GM19328 (cell line): Measurements from ENCODE around the gene CAPN11.
A peak's percentile ranks its signal among the peaks of the same experiment; 100 is the strongest.

Source experiments
- ATAC-seq: cut with Tn5 transposase; IDR thresholded peaks from one replicate; pipeline ENCODE4 v1.9.1; 2021; ENCODE audit warnings: mild to moderate bottlenecking, moderate library complexity; ENCODE audit not compliant: unreplicated experiment

Gene CAPN11

DNA sequence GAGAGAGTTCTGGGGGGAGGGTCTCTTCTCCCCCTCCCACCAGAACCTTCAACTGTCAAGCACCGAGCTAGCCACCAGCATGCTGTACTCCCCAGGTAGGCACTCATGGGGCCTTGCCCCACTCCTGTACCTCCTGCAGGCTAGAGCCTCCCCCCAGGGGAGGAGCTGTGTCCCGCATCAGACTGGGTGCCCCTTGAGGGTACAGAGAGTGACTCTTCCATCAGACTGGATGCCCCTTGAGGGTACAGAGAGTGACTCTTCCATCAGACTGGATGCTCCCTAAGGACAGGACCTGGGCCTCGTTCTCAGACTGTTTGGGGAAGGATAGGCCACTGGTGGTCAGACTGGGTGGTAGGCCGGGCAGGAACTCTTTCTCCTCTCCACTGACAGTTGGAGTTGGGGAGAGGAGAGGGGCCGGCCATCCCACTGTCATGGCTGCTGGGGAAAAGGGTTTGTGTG is at the start of gene CAPN11:
TSS of gene CAPN11 (plus strand) at position 51 of the 459 bp plus-strand sequence. CDS start at position 80, 29 bp downstream.
- no peak for ATAC-seq

DNA sequence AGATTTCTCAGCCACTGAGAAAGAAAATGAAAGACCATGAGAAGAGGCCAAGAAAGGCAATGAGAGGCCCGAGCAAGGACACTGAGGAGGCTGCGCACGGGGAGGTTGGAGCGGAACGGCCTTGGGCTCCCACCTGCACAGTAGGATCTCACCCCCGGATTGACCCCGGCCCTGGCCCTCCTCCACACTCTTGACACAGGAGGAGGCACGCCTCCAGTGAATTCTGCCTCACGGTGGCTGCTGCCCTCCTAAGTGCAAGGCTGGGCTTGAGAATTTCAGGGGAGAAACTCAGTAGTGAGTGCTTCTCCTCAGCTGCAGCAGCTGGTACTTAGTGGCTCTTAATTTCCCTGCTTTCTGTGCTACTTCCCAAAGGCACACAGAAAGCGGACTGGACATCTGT is 49.4 kb upstream of the CAPN11 start:
- ATAC-seq, result no peak

DNA sequence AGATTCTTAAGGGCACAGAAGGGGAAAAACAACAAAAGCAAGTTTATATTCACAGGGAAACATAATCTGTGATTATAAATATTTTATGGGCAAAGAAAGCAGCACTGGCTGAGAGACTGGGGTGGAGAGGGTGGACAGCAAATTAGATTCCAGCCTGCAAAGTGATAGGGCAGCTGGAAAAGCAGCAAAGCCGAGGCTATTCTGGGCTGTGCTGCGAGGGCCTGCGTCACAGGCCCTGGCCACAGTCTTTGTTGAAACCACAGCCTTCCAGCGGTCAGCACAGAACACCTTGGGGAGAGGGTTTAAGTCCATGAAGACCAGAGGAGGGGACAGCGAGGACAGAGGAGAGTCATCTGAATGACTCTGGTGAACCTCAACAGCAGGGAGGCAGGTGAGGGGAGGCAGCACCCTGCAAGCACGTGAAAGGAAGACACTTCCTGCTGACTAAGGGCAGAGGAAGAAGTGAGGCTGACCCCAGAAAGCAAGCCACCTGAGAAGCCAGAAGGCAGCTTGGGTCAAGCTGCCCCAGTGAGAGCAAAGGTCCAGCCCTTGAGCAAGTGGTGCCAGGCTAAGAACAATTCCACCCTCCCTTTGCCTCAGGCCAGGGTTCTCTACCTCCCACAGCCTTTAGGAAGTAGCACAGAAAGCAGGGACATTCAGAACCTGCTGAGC is 48.5 kb upstream of the CAPN11 start:
- ATAC-seq, result no peak

DNA sequence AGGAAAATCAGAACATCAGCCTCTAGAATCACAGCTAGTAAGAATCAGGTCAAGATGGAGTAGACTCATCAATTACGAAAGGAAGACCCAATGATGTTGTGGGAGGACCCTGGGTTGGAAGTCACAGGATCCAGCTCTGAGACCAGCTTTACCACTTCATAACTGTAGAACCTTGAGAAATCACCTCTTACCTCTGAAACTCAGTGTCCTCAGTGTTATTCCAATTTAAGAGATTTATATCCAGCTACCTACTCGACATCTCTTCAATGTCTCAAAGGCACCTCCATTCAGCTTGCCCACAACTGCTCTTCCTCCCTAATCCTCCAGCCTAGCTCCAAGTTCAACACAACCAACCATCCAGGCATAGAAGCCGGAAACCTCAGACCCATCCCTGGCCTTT is 47.7 kb upstream of the CAPN11 start:
- ATAC-seq, result no peak

DNA sequence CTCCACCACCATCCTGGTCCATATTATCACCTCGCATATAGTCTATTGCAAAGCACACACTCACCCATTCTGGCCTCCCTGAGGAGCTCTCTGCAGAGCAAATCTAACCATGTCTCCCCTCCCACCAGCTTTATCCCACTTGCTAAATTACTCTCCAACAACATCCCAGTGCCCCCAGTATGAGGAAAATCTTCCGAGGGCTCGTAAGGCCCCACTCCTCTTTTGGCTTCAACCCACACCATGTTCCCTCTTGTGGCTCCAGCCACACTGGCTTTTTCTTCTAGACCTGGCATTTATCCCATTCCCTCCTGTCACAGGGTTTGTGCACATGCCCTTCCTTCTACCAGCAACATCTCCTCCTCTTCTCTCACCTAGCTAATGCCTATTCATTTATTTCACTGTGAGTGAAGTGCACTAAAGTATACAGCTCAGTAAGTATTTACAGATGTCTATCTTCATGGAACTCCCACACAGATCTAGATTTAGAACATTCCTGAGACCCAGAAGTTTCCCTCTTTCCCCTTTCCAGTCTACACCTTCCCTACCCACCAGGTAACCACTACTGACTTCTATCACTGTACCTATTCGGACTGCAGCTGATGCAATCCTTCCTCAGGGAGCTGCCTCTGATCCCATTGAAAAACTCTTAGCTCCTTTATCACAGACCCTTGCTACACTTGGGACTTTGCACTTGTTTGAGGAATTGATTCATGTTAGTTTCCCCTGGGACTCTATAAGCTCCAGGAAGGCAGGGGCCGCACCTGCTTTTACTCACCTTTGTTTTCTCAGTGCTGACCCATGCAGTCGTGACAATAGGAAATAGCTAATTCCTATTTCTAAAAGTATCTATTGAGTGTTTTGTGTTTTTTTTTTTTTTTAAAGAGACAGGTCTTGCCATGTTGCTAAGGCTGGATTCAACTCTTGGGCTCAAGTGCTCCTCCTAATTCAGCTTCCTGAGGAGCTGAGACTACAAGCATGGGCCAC is 46.9 kb upstream of the CAPN11 start:
- ATAC-seq, result no peak

DNA sequence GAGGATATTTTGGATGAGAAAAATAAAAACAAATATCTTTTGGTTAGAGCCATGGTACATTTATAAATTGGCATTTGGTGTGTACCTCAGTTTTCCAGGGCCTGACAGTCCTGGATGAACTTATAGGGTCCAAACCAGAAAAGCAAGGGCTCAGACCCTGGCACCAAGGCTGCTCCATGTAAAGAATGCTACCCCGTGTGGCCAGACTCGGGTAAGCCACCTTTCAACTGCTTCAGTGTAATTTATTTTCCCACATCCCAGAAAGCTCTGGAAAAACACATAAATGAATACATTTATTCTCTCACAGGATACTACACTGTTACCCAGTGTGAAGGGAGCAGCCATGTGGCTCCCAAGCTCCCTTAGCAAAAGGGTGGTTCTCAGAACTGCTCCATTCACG is 45.2 kb upstream of the CAPN11 start:
- ATAC-seq, result no peak

DNA sequence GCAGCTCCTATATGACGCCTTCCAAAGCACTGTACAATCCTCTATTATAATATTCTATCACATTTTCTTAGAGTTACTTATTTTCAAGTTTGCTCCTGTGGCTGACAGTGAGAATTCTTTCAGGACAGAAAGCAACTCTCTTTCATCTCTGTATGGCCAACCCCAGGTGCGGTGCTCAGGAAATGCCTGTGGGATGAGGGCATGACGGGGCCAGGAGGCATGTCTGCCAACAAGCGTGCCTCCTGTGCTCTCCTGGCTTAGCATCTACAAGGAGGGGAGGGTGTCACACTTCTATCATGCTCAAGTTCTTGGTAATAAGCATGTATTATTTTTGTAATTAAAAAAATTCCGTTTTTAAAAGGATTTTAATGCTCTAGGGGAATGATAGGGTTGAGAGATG is 42.8 kb upstream of the CAPN11 start:
- no peak for ATAC-seq

DNA sequence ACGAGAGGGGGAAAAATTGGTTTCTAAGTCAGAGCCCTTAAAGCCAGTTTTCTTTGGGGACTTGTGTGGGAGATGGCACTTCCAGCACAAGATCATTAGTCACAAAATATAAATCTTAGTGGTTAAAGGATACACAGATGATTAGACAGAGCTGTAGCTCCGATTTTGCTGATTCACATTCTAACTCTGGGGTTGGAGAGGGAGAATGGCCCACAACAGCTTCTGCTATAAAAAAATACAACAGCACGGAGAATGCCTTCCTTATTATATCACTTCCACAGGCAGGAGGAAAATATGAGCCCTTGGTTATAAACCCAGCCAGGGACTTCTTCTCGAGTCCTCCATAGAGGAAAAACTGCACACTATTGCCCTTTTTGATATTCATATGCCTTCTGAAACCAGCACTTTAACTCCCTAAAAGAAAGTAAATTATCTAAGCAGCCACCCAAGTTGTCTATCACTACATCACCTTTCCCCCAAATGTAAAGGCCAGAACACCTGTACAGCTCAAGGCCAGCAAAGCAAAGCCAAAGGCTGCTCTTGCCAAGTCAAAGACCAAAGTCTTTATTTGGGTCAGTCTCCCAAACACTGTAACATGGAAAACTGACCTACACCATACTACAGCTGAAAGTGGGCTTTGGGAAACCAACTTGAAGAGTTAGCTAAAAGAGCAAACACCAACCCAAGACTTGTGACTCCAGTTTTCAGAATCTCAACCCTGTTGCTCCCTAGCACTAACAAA is 41.8 kb upstream of the CAPN11 start:
- no peak for ATAC-seq

DNA sequence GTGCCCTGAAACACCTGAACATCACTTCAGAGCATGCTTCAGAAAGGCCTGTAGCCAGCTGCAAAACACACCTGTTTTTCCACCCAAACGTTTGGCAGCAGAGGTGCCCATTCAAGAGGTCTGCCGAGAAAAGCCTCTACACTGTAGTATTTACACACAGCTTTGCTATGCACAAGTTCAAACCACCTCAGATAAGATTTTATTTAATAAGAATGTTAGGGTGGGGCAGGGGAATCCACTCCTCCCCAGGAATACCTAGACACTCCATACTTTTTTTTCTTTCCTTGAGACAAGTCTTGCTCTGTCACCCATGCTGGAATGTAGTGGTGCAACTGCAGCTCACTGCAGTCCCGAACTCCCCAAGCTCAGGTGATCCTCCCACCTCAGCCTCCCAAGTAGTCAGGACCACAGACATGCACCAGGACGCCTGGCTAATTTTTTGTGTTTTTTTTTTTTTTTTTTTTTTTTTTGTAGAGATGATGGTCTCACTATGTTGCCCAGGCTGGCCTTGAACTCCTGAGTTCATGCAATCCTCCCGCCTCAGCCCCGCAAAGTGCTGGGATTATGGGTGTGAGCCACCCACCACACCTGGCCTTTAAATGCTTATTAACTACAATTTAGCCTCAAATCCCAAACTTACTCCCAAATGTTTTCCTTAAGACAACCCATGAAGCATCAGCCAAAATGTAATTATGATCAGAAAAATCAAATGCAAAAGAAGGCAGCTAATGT is 41.1 kb upstream of the CAPN11 start:
- ATAC-seq, result no peak

DNA sequence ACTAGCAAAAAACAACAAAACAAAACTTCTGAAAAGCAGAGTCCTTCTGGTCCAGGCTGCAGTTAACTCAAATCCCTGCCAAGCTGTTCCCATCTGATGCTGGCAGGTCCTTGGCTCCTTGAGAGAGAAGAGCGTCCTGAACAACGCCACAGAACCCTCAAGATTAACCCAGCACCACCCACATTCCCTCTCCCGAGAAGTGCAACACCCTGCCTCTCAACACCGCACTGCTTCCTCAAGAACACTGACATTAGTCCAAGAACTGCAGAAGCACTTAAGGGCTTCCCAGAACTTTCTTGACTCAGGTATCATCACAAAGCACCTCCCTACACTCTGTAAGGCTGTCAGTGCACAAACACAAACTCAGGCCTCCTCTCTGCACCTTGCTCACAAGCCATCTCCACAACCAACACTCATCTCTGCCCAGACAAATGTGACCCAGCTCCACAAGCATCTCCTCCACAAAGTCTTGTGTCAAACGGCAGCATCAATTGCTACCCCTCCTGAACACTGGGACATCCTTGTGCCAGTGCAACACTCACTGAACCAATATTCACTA is 38.8 kb upstream of the CAPN11 start:
- no peak for ATAC-seq

DNA sequence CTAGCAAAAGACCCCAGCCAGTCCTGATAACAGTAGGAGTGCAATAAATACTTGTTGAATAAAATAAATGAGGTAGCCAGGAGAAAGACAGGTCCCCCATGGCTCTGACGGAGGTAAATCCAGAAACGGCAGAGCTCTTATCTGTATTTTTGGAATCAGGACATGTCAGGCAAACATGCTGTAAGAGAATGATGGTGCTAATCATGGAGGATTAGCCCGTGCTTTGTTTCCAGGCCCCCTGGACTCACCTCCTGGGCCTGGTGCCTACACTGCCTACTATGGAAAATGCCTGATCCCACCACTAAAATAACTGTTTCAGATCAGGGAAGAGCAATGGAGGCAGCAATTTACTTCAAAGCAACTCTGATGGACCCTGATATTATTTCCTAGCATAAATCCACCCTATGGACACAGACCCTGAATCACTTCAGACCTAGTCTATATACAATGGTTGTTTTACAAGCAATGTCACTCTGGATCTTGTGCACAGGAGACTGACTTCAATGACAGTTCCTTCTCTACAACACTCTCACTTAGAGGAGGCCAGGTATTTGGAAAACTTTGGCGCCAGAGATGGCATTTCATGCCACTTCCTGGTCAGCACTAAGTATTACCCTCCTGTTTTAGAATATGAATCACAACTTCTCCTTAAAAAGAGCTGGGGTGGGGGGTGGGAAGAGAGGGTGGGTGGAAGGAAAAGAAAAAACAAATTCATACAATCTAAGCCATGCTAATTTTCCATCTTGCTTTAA is 37.8 kb upstream of the CAPN11 start:
- no peak for ATAC-seq

DNA sequence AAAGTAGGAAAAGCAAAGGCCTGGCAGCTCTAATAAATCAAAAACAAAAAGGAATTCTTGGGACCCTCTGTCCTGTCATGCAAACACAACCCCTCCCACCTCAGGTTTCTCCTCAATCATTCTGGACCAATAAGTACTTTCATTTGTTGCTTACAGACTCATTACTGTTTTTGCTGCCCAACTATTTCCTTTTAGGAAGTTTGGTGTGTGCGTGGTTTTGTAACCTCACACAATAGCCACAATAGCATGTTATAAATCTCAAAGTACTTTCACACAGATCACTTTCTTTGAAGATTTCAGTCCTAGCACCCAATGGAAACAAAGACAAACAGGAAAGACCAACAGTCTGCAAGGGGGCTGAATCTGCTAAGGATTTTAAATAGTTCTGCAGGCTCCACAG is 35.8 kb upstream of the CAPN11 start:
- no peak for ATAC-seq

DNA sequence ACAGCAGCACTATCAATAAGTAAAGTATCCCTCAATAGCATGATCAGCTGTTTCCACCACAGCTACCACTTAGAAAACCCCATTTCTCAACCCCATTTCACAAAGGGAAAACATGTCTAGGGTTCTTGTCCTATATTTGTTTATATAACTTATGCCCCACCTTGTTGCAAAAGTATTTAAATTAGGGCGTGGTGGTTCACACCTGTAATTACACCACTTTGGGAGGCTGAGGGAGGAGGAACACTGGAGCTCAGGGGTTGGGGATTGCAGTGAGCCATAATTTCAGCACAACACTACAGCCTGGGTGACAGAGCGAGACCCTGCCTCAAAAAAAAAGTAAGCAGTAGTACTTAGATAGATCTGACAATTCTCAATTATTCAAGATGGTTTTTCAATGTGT is 35.1 kb upstream of the CAPN11 start:
- ATAC-seq, result no peak

DNA sequence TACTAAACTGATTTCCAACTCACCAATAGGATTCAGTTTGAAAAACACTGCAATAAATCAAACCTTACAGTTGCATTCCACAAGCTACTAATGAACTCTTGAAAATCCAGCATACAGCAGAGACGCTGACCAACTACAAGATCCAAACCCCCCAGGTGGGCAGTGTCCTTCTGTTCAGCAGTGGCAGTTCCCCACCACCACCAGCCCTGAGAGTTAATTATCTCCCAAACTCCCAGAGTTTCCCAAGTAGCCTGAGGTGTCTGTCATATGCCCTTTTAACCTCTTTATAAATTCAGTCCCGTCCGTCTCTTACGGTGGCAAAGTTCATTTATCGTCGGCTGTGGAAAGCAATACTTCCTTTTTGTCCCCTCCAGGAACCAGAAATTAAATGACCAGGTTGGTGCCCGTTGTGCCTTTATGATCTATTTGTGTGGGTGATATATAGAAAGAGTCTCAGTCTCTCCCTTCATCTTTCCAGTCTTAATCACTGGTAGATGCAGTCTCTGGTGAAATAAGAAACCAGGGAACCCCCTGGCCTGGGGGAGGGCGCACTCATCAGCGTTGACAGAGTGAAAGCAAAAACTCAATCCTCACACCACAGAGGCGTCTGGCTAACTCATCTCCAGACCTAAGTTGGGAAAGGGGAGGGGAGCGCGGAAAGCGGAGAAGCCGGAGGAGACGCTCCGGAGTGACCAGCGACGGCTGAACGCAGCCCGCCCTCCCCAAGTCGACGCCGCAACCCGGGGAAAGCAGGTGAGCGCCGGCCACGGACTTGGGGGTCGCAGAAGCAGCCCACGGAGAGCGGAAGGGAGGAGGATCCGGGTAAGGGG is 32.1 kb upstream of the CAPN11 start:
- ATAC-seq, result no peak

DNA sequence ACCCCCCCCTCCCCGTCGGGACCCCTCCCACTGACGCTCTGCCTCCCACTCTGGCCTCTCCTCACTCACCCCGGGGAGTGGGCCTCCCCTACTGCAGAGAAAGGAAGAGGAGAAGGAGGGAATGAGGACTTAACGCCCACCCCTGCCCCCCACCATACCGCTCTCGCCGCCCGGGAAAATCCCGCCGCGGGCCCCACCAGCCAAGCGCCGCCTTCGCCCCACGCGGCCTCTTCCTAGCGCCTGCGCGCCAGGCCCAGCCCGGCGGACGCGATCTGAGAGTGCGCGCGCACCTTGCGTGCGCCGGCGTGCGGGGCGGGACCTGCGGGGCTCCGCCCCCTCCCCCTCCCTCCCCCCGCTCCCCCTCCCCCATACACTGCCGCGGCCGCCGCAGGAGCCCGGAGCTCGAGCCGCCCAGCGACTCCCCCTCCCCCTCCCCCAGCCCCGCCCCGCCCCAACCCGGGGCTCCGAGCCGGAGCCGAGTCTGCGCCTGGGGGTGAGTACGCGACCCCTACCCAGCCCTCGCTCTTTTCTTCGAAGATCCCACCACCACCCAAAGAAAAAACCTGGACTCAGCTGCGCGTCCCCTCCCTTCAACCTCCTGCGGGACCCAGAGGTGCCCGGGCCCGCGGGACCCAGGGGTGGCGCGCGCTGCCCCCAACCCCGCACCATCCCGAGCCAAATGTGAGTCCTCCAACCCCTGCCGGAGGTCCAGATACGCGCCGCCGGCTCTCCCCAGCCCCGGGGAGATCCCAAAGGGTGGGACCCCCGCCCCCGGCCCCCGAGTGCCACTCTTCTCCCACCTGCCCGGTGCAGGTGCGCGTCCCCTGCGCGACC is 31.2 kb upstream of the CAPN11 start, which contains the start of the genes MRPL14 and TMEM63B:
TSS of gene MRPL14 (minus strand) at position 267 of the 834 bp plus-strand sequence. CDS start 10,841 bp downstream, outside the sequence.
TSS of gene TMEM63B (plus strand) at position 369 of the 834 bp plus-strand sequence. CDS start 7,031 bp downstream, outside the sequence.
- ATAC-seq, result peak; percentile 70

DNA sequence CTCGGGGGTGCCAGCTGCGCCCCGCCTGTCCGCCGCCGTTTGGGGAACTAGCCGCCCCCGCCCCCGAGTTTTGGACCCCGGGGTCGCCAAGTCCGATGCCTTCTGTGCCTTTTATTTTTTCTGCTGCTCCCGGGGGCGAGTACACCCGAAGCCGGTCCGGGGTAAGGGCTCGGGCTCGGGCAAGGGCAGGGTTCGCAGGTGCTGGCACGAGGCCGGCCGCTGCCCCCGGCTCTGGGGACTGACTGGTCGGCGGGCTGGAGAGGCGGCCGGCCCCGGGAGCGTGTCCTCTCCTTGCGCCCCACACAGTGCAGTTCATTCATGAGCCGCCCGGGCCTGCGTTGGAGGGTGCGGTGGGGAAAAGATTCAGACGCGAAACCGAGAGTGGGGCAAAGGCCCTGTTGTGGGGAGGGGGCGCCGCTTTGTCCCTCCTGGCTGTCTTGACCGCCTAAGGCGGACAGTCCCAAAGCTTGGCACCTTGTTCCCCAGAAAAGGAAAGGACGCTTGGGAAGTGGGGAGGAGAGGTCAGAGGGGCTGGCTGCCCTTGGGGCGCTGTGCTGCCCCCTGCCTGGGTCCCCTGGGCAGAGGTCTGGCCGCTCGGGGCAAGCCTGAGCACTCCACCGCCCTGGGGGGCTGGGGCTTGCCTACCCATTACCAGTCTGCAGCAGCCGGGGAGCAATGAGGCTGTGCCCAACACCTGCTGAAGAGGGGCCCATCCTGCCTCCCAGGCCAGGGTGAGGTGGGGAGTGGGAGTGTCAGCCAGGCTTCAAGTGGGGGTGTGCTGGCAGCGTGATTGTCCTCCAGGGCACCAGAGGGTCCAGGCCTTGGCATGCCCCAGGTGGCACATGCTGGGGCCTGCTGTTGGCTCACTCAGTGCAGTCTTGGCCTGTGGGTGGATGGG is 30.4 kb upstream of the CAPN11 start:
- ATAC-seq, result no peak
